Left lobe of liver (tissue), 2 donors: Measurements from ENCODE around the gene WDFY4. TPM values are rescaled to one million over a fixed set of nuclear protein-coding genes. Genes with fewer than 3 reads are reported as not detected.

ENCODE experiments used
- ATAC-seq: fragments of 200-7000 bp; cut with Tn5 transposase; one replicate; pipeline ENCODE4 v1.9.1; 2020; ENCODE audit warnings: mild to moderate bottlenecking, moderate library complexity
- DNase-seq: peaks from one replicate; pipeline ENCODE4 v3.0.0-alpha.2; 2020; ENCODE audit warnings: low spot score
- total RNA-seq: library from RNA; stranded (reverse); gene quantifications from one replicate; pipeline ENCODE4 v1.2.1, GENCODE V29; 2021
- donor health status: DM: no; HTN: no; CAD: no; lungs with moderate emphysema.
- donor health status: DM: no; HTN: yes; CAD: no.

WDFY4 gene
- total RNA-seq, 1 donor from 2014 or later = 1.3 TPM

- ATAC-seq (no peak), DNase-seq (no peak)
These were observed 123.3 kb downstream of the WDFY4 start for GRCh38 chr10:48807791-48808470.

GRCh38 chr10:48809261-48809660 lies 124.6 kb downstream of the WDFY4 start:
- ATAC-seq (no peak), DNase-seq (no peak)

- DNase-seq (no peak), ATAC-seq (no peak)
These were observed 126.8 kb downstream of the WDFY4 start for GRCh38 chr10:48811461-48811860.

GRCh38 chr10:48811917-48812316 lies 127.2 kb downstream of the WDFY4 start:
- no peak for DNase-seq
- ATAC-seq = no peak

GRCh38 chr10:48813291-48813690 lies 128.6 kb downstream of the WDFY4 start:
- DNase-seq = no peak
- no peak for ATAC-seq

GRCh38 chr10:48813825-48814224 lies 129.2 kb downstream of the WDFY4 start:
- DNase-seq (no peak), ATAC-seq (no peak)

GRCh38 chr10:48814933-48815332 lies 130.3 kb downstream of the WDFY4 start:
- ATAC-seq (no peak), DNase-seq (no peak)

GRCh38 chr10:48817141-48817540 lies 132.5 kb downstream of the WDFY4 start:
- DNase-seq = no peak

GRCh38 chr10:48818081-48818480 lies 133.4 kb downstream of the WDFY4 start:
- DNase-seq (no peak), ATAC-seq (no peak)

More at GRCh38 chr10:48817141-48817540, 132.5 kb downstream of the WDFY4 start:
- no peak for ATAC-seq

- ATAC-seq = no peak
- DNase-seq = no peak
These were observed 134.3 kb downstream of the WDFY4 start for GRCh38 chr10:48818861-48819520.

GRCh38 chr10:48819783-48820182 lies 135.1 kb downstream of the WDFY4 start:
- no peak for DNase-seq
- no peak for ATAC-seq

GRCh38 chr10:48820231-48820630 lies 135.6 kb downstream of the WDFY4 start:
- DNase-seq (no peak), ATAC-seq (no peak)

- ATAC-seq = no peak
These were observed 136.0 kb downstream of the WDFY4 start for GRCh38 chr10:48820699-48821098.

GRCh38 chr10:48821111-48821510 lies 136.4 kb downstream of the WDFY4 start:
- no peak for DNase-seq

More at GRCh38 chr10:48820699-48821098, 136.0 kb downstream of the WDFY4 start:
- DNase-seq = no peak

GRCh38 chr10:48821692-48822091 lies 137.0 kb downstream of the WDFY4 start:
- no peak for DNase-seq
- ATAC-seq = no peak

More at GRCh38 chr10:48821111-48821510, 136.4 kb downstream of the WDFY4 start:
- no peak for ATAC-seq

GRCh38 chr10:48833674-48834073 lies 149.0 kb downstream of the WDFY4 start:
- ATAC-seq (no peak), DNase-seq (no peak)

- DNase-seq (no peak), ATAC-seq (no peak)
These were observed 149.7 kb downstream of the WDFY4 start for GRCh38 chr10:48834189-48834965.

GRCh38 chr10:48835781-48836180 lies 151.1 kb downstream of the WDFY4 start:
- ATAC-seq (no peak), DNase-seq (no peak)

GRCh38 chr10:48836605-48837004 lies 151.9 kb downstream of the WDFY4 start:
- ATAC-seq = no peak

GRCh38 chr10:48838834-48839233 lies 154.2 kb downstream of the WDFY4 start:
- ATAC-seq (no peak), DNase-seq (no peak)

More at GRCh38 chr10:48836605-48837004, 151.9 kb downstream of the WDFY4 start:
- no peak for DNase-seq

- no peak for ATAC-seq
- no peak for DNase-seq
These were observed 155.4 kb downstream of the WDFY4 start for GRCh38 chr10:48839809-48840679.
